Retinal pigment epithelial cell (primary cell): ENCODE results near the gene APOA1.

Experiments used
- DNase-seq: peaks from one replicate; pipeline ENCODE4 v3.0.0-alpha.2; 2010; ENCODE audit warnings: low read depth
- H3K4me3 ChIP-seq: 2 replicates; pipeline ENCODE4 v1.5.1; 2011; ENCODE audit warnings: mild to moderate bottlenecking, low read length, control low read depth, moderate library complexity
- CTCF ChIP-seq: conservative IDR thresholded peaks from 2 replicates; pipeline ENCODE4 v1.5.1; 2011; ENCODE audit warnings: low read depth, low read length, control low read depth, inconsistent platforms

Gene APOA1

GRCh38 chr11:116852261-116853031 lies 15.0 kb upstream of the APOA1 start:
- H3K4me3 ChIP-seq, result no peak overlapping the region

GRCh38 chr11:116851626-116852025 lies 14.2 kb upstream of the APOA1 start:
- DNase-seq, result no peak
- no peak for TF ChIP-seq CTCF
- H3K4me3 ChIP-seq, result no peak overlapping the region

More at GRCh38 chr11:116852261-116853031, 15.0 kb upstream of the APOA1 start:
- no peak for TF ChIP-seq CTCF
- no peak for DNase-seq

- no peak overlapping the region for H3K4me3 ChIP-seq
- TF ChIP-seq CTCF, result no peak
- no peak for DNase-seq
Observed at GRCh38 chr11:116849486-116849885, 12.1 kb upstream of the APOA1 start.

GRCh38 chr11:116849060-116849459 lies 11.6 kb upstream of the APOA1 start:
- TF ChIP-seq CTCF, result no peak
- H3K4me3 ChIP-seq, result no peak overlapping the region
- DNase-seq, result no peak

GRCh38 chr11:116847612-116848011 lies 10.2 kb upstream of the APOA1 start:
- no peak for DNase-seq
- no peak overlapping the region for H3K4me3 ChIP-seq
- TF ChIP-seq CTCF, result no peak

- no peak for DNase-seq
- TF ChIP-seq CTCF, result no peak
- no peak overlapping the region for H3K4me3 ChIP-seq
Observed at GRCh38 chr11:116844722-116845121, 7.3 kb upstream of the APOA1 start.

GRCh38 chr11:116843661-116844060 lies 6.2 kb upstream of the APOA1 start:
- no peak for DNase-seq
- H3K4me3 ChIP-seq, result no peak overlapping the region
- no peak for TF ChIP-seq CTCF
